M059J (cell line): ENCODE measurements around the gene TDRD10. TPM values are rescaled to one million over a fixed set of nuclear protein-coding genes. Genes with fewer than 3 reads are reported as not detected.

Experiments
- DNase-seq: peaks from one replicate; pipeline ENCODE4 v3.0.0-alpha.2; 2012; ENCODE audit warnings: low read depth
- total RNA-seq: library from RNA; depleted of rRNA; stranded (reverse); fragments of >200 nt; shearing (Covaris generic); gene quantifications from 2 replicates; pipeline ENCODE4 v1.2.3, GENCODE V29; 2014

The TDRD10 gene
- total RNA-seq, 1 experiment from 2014 or later = not detected

- DNase-seq = no peak
Measured at GRCh38 chr1:154552036-154552435, 50.0 kb downstream of the TDRD10 start.

DNA sequence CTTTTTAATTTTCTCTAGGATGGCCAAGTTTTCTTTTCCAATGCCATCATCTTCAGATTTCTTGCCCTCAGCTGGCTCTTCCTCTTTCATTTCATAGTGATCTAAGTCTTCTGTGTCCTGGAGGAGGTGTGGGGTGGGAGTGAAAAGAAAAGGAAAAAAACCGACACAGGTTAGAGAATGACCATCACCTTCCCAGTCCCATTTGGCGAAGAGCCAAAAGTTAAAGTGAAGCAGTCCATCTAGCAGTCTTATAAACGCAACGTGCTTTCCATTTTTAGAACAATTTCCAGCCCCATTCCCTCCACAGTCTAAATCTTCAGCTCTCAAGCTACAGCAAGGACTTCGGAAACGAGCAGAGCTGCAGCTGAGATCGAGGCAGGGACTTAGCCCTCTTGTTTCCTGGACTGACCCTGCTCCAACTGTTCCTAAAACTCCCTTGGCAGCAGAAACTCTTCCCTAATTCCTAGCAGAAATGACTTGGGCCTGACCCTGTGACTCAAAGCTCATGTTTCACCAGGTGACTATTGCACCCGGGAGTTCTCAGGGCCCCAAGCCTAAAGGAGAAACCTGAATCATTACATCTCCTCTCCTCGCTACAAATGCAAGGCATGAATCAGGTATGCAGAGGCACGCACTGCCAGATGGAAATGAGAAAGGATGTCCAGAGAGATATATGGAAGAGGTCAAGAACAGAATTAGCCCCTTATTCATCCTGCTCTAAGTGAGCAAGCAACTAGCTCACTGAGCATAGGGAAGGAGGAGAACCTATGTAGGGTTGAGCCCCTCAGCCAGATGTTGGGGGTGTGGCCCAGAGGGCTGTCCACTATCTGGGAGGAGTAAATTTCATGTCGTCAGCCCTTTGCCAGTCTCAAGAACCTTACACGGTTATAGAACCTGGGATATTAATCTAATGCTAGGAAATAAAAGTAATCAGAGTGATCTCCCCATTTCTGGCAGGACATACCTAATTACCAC, 51.3 kb downstream of the TDRD10 start:
- no peak for DNase-seq

DNA sequence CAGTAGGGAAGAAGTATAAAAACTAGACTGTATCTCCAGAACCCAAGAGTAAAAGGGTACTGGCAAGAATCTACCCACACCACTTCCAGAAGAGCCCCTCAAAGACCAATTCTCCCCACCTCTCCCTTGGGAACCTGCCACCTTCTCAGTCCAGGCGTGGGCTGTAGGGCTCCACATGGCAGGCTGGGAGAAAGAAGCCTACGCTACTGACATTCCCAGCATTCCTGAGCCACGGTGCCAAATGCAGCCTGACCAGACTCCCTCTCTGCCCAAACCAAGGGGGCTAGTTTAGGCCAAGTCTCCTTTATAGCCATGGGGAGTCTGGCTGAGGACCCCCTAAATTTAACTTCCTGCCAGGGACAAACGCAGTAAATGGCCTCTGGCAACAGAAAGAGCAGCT, 54.4 kb downstream of the TDRD10 start:
- DNase-seq = no peak

GRCh38 chr1:154557248-154557938, 55.4 kb downstream of the TDRD10 start:
- no peak for DNase-seq

DNA sequence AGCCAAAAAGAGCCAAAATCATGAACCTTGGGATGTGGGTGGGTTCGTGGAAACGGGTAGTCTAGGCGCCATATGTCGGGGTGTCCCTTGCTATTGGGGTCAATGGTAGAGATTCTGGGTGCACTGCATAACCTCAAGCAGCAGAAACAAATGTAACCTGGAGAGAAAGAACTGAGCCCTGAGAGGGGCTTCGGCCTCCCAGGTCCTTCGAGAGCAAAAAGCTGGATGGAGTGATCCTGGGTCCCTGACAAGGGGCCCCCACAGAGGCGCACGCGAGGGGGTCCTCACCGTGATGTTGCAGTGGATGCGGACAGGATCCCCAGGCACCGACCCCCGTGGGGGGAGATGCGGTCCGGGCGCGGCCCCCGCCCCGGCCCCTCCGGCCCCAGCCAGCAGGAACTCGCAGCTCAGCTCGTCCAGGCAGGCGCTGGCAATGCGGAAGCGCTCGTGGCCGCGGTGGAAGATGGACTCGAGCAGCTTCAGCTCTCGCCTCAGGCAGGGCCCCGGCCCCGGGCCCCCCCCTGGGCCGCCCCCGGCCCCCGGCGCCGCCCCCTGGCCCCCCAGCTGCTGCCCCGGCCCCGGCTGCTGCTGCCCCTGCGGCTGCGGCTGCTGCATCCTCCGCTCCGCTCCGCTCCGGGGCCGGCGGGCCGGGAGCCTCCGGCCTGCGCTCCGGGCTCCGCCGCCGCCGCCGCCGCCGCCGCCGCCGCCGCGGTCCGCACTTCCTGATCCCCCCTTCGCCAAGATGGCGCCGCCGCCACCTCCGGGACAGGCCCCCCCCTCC, 56.1 kb downstream of the TDRD10 start, which contains the start of gene UBE2Q1:
Gene UBE2Q1, minus strand, starts transcription at position 724 of the 781 bp plus-strand sequence. Its CDS starts 109 bp downstream, at position 615.
- peak; percentile 41 for DNase-seq

- DNase-seq = peak; percentile 98
Measured at GRCh38 chr1:154558720-154559465, 56.9 kb downstream of the TDRD10 start.

GRCh38 chr1:154559466-154560044, 57.5 kb downstream of the TDRD10 start:
- peak; percentile 90 for DNase-seq

DNA sequence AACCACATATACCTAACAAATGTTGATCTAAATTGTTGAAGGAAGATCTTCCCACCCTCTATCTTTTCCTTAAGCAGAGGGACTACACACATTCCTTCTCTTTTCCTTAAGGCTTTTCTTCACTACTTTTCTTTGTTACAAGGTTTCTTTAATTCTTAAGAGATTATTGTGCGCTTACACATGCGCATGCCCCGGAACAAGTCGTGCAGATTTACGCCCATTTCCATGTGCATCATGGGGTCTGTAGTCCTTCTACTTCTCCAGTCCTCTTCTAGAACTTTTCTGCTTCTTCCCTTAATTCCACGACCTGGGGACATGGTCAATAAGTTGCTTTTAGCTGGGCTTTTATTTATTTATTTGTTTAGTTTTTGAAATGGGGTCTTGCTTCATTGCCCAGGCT, 63.9 kb downstream of the TDRD10 start:
- DNase-seq = no peak

DNA sequence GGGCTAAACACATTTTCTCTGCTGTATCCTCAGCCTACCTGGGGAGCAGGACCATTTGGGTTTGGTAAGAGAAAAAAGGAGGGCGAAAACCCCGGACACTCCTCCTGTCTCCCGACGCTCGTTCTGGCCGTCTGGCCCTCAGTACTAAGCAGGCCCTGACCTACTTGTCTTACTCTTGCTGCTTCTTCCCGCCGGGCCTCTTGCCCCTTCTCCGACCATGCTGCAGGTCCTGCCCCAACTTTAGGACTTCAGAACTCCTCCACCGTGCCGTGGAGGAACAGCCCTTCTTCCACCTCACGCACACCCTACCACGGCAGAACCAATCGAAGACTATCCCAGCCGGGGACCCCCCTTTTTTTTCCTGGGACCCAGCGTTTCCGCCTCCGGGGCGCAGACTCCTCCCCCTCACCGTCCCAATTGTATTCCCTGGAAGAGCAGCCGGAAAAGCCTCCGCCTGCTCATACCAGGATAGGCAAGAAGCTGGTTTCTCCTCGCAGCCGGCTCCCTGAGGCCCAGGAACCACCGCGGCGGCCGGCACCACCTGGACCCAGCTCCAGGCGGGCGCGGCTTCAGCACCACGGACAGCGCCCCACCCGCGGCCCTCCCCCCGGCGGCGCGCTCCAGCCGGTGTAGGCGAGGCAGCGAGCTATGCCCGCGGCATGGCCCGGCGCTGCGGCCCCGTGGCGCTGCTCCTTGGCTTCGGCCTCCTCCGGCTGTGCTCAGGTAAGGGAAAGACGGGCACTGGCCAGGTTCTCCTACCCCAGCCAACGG, 65.6 kb downstream of the TDRD10 start, which contains the start of gene CHRNB2:
Gene CHRNB2, plus strand, starts transcription at position 393 of the 771 bp plus-strand sequence. Its CDS starts 267 bp downstream, at position 660.
- DNase-seq = peak; percentile 44

DNA sequence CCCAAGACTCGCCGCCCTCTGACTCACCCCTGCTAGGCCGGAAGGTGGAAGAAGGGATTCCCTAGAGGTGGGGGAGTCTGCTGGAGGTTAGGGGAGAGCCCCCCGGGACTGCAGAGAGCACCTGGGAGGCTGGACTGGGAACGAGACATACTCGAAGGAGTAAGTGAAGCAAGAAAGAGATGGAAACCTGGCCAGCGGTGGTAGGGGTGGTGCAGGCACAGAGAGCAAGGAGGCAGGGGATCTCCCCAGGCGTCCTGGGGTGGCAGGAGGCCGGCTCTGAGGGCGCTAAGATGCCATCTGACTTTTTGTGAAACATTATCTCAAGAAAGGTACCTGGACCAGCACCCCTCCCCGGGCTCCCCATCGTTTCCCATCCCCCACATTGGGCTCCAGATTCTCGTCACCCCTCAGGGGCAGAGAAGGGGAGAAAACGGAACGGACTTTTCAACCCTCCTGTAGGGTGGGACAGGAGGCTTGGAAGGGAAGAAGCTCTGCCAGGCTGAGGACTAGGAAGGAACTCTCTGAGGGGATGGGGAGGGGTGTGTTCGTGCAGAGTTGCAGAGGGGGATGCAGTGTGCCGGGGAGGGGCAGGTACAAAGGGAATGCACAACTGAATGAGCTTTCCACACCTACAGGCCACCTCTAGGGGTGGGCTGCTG, 66.3 kb downstream of the TDRD10 start:
- no peak for DNase-seq

DNA sequence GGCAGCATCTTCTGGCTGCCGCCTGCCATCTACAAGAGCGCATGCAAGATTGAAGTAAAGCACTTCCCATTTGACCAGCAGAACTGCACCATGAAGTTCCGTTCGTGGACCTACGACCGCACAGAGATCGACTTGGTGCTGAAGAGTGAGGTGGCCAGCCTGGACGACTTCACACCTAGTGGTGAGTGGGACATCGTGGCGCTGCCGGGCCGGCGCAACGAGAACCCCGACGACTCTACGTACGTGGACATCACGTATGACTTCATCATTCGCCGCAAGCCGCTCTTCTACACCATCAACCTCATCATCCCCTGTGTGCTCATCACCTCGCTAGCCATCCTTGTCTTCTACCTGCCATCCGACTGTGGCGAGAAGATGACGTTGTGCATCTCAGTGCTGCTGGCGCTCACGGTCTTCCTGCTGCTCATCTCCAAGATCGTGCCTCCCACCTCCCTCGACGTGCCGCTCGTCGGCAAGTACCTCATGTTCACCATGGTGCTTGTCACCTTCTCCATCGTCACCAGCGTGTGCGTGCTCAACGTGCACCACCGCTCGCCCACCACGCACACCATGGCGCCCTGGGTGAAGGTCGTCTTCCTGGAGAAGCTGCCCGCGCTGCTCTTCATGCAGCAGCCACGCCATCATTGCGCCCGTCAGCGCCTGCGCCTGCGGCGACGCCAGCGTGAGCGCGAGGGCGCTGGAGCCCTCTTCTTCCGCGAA, 69.4 kb downstream of the TDRD10 start:
- no peak for DNase-seq

GRCh38 chr1:154571964-154572288, 69.9 kb downstream of the TDRD10 start:
- DNase-seq = no peak

GRCh38 chr1:154572468-154573167, 70.6 kb downstream of the TDRD10 start:
- no peak for DNase-seq

- no peak for DNase-seq
Measured at GRCh38 chr1:154573168-154573510, 71.1 kb downstream of the TDRD10 start.

DNA sequence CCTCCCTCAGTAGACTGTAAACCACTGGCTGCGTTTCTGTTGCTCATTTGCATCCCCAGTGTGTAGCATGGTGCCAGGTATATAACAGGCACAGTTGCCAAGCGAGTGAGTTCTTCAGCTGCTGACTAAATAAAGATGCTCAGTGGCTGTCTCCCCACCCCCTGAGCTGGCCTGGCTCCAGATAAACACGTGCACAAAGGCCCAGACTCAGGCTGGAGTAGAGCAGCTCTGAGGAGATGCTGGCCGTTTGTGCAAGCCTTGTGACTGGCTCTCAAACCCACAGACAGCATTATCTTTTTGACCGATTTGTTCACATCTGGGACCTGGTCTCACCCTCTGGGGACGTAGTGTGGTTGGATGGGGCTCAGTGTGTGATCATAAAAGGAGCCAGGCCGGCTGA, 72.7 kb downstream of the TDRD10 start:
- DNase-seq = peak; percentile 30

DNA sequence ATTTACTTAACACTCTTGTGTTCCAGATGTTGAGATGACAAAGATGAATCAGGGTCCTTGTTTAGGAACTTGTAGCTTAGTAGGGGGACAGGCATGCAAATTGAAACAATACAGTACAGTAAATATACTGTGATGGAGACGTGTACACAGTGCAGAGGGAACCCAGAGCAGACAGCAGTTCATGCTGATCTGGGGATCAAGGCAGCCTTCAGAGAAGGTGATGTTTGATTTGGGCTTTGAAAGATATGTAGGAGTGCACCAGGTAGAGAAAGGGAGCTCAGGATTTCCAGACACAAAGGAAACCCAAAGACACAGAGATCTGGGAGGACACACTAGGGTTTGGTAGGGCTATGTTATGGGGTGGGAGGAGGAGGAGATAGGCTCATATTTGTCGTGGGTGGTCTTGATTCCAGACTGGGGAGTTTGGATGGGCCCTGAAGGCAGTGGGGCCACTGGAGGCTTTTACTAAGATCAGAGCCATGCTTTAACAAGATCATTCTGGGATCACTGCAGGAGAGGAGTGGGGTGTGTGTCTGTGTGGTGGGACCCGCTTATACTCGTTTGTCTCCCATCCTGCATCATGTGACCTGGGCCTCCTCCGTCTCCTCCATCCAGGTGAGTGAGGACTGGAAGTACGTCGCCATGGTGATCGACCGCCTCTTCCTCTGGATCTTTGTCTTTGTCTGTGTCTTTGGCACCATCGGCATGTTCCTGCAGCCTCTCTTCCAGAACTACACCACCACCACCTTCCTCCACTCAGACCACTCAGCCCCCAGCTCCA, 73.3 kb downstream of the TDRD10 start:
- DNase-seq = no peak

DNA sequence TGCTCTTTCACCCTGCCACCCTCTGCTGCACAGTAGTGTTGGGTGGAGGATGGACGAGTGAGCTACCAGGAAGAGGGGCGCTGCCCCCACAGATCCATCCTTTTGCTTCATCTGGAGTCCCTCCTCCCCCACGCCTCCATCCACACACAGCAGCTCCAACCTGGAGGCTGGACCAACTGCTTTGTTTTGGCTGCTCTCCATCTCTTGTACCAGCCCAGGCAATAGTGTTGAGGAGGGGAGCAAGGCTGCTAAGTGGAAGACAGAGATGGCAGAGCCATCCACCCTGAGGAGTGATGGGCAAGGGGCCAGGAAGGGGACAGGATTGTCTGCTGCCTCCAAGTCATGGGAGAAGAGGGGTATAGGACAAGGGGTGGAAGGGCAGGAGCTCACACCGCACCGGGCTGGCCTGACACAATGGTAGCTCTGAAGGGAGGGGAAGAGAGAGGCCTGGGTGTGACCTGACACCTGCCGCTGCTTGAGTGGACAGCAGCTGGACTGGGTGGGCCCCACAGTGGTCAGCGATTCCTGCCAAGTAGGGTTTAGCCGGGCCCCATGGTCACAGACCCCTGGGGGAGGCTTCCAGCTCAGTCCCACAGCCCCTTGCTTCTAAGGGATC, 74.0 kb downstream of the TDRD10 start:
- peak; percentile 31 for DNase-seq
